Suppressor macrophage treated with lipopolysaccharide for 1 hour (primary cell): ENCODE measurements around the gene YJEFN3.

Experiments used
- DNase-seq, 3 donors: peaks; one replicate each; pipeline ENCODE4 v3.0.0-alpha.2; 2020 to 2022

The YJEFN3 gene

GRCh38 chr19:19558055-19558454, 29.3 kb downstream of the YJEFN3 start:
- no peak for DNase-seq

DNA sequence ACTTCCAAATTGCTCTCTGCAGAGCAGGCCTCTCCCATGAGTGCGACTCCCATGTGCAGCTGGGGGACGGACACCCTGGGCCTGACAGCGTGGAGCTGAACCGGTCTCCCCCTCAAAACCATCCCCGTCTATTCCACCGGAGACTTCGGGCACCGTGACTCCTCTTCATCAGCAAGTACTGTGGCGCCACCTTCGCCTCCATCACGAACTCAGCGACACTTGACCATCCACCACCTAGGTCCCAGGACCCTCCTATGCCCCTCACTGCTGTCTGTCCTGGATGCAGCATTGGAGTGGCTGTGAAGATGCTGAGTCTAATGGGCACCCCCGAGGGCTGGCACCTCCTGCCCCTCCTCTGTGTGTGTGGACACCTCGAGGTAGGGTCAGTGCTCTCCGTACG, 29.9 kb downstream of the YJEFN3 start:
- DNase-seq, result no peak

GRCh38 chr19:19559931-19560330, 31.2 kb downstream of the YJEFN3 start:
- DNase-seq, result no peak

DNA sequence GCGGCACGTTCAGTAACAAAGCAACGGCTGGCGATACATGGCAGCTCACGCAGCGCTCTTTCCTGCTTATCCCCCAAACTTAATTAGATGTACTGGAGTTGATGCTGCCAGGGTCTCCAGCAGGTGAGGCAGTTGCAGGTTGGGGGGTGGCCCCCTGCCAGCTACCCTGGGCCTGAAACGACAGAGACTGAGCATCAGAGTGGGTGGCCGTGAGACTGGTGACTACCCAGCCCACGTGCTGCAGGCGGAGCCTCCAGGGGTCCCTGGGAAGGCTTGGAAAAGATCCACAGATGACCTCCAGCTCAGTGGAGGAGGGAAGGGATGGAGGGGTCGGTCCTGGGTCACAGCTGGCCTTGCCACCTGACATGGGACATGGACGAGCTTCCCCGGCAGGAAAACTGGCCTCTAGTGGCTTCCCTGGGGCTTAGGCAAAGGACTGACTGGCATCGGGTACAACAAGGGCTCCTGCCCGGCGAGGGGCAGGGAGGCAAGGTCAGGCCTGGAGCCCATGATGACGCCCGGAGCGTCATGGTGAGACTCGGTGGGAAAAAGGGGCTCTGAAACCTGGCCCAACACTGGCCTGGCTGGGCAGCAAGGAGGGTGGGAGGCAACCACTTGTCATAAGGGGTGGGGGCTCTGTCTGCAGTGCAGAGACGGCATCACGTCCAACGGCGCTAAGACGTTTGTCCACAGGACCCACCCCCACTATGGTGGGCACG, 33.4 kb downstream of the YJEFN3 start:
- no peak for DNase-seq

DNA sequence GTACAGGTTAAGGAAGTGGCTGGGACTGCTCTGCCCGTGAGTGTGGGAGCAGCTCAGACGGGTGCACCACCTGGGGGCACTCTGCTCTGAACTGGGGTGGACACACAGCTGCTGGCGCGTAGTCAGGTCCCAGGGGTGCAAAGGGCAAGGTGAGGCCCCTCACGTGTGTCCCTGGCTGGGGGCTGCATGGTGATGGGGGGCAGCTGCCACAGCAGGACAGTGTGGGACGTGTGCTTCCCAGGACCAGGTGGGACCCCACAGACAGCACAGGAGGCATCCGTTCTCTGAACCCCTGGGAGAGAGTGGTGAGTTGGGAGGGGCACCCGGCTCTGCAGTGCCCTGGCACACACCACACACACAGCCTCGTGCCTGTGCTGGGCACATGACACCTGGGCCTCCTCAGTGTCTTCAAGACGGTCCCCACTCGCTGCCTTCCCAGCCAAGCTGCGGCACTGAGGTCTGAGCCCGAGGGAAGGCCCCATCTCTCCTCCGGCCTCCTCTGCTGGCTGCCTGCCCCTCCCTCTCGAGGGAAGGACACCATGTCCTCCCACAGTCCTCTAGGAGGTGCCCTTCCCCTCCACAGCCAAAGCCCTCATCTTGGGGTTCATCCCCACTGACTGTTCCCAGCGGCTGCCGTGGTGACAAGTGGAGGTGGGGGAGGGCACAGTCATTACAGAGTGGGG, 34.1 kb downstream of the YJEFN3 start:
- peak in 2 of 3 donors; percentile 25 to 34 for DNase-seq

GRCh38 chr19:19563348-19563848, 34.7 kb downstream of the YJEFN3 start:
- DNase-seq, result no peak

- no peak for DNase-seq
These were observed 37.6 kb downstream of the YJEFN3 start for GRCh38 chr19:19566306-19566705.

DNA sequence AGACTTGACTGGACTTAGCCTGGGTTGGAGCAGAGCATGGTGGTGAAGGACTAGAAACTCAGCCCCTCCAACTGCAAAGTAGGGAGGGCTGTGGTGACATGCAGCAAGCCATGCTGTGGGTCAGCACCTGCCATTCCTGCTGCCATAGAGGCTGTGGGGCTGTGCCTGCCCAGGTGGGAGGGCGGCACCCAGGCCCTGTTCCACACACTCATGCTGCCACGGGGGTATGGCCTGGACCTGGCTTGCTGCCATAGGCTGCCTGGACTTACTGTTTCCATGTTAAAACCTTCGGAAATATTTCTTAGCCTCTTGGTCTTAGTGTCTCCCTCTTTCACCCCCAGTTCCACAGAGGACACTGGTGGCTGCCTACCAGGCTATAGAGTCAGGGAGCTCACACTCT, 38.7 kb downstream of the YJEFN3 start:
- no peak for DNase-seq

GRCh38 chr19:19568802-19569756, 40.4 kb downstream of the YJEFN3 start:
- no peak for DNase-seq

- no peak for DNase-seq
These were observed 41.9 kb downstream of the YJEFN3 start for GRCh38 chr19:19570571-19570970.

DNA sequence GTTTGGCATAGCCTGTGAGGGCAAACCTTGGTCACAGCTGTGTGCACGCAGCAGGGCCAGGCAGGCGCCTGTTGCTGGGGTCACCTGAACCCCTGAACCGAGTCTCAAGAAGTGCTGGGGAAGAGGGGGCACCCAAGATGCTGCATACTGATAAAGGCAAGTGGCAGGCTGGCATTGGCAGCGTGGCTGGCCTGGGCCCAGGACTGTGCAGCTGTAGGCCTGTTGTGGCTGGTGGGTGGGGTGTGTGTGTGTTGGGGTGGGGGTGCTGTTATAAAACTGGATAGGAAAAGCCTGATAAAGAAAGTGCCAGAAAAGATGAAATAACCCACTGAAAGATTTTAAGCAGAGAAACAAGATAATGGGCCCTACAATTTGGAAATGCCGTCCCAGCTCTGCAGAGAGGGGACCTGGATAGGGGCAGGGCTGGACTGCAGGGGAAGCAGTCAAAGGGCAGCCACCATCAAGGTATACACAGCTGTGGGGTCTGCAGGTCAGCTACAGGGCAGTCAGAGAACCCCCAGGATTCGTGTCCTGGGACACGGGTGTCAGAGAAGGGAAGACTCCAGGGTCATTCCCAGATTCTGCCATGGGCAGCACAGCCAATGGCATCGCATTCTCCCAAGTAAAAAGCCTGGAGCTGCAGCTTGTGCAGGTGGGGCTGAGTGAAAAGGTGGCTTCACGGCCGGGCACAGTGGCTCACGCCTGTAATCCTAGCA, 42.5 kb downstream of the YJEFN3 start:
- DNase-seq, result no peak

DNA sequence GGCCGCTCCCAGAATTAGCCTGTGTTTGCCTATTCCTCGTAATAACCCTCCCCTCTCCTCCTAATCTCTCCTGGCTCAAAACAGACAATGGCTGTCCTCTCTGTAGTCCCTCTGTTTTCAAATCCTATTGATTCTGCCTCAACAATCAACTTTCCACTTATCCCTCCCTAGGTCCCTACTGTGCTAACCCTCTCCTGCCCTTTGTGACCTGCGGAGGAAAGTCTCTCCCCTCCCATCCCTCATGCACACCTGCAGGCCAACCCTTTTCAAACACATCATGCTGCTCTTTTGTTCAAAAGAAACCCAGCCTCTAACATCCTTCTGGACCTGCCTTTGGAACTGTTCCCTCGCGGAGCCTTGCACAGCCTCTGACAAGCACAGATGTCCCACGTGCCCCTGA, 46.7 kb downstream of the YJEFN3 start:
- no peak for DNase-seq

DNA sequence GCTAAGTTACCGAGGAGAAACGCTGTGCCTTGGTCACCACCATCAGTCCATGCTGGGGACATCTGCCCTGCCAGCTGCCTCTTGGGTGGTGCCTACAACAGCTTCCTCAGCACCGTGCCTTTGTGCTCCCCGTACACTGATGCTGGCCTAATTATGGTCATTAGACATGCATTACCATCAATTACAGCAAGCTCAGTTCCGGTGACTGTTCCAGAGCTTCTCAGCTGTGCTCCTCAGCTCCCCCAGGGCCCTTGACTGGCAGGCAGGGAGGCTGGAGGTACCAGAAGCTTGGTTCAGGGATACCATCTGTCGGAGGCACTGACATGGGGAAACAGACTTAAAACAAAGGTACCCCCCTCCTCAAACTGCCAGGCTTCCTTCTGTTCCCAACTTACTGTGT, 49.5 kb downstream of the YJEFN3 start:
- DNase-seq, result no peak

DNA sequence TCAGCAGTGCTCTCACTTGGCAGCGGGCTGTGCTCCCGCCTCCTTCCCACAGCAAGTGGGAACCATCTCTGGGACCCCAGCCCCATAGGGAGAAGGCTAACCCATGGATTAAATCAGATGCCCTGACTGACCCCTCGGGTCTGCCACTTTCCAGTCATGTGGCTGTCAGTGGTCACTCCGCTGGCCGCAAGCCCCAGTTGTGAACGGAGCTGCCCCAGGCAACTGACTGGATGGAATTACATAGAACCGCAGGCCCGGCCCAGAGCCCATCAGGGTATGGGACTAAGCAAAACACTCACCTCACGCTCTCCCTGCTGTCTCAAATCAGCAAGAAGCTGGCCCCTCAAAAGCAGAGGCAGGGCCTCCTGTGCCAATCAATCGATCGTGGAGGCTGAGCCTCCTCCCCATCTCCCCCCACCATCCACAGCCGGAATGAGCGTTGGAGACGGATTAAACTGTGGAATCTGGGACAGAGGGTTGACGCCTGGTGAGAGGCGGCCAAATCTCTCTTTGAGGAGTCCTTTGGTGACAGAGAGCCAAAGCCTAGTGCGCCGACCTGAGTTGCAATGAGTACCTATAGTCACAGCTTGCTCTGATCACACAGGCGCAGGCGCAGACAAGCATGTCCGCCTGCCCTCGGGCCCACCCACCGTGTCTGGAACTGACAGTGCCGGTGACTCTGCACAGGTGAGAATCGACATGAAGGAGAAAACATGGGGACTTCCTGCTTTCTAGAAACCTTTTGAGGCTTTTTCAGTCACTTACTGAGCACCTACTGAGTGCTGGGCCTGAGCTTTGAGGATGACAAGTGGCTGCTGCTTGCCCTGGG, 51.0 kb downstream of the YJEFN3 start:
- DNase-seq, result no peak

GRCh38 chr19:19580418-19580817, 51.7 kb downstream of the YJEFN3 start:
- DNase-seq, result no peak

GRCh38 chr19:19581391-19581790, 52.7 kb downstream of the YJEFN3 start:
- no peak for DNase-seq

GRCh38 chr19:19582471-19582870, 53.8 kb downstream of the YJEFN3 start:
- DNase-seq, result no peak

DNA sequence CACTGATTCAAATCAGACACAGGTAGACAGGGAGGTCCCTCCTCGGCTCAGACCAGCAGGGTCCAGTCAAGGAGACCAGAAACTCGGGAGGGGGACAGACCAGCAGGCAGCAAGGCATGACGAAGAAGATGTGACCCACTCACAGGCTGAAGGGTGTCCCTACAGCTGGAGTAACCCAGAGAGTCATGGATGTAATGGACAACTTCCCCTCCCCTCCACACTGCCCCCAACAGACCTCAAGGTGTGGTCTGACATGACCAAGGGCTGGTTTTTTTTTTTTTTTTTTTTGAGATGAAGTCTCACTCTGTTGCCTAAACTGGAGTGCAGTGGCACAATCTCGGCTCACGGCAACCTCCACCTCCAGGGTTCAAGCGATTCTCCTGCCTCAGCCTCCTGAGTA, 55.6 kb downstream of the YJEFN3 start:
- DNase-seq, result no peak
